ENCODE data around the gene TTC32. TPM values are rescaled to one million over a fixed set of nuclear protein-coding genes. Genes with fewer than 3 reads are reported as not detected.

Gene TTC32
- total RNA-seq, 1 donor from 2014 or later: 16.1 TPM

GRCh38 chr2:19848029-19848750, 53.6 kb downstream of the TTC32 start:
- no peak overlapping the region for H3K4me3 Mint-ChIP-seq (ENCODE audit: unreplicated experiment)
- no peaks in the 10 kb centered on the region for H3K4me1 Mint-ChIP-seq (ENCODE audit: unreplicated experiment)
- H3K27ac Mint-ChIP-seq (ENCODE audit: unreplicated experiment): no peak overlapping the region
- peaks cover 4% of the 10 kb centered on the region for H3K27me3 Mint-ChIP-seq (ENCODE audit: unreplicated experiment)
- no peaks in the 10 kb centered on the region for H3K36me3 Mint-ChIP-seq (ENCODE audit: unreplicated experiment)
- no peaks in the 10 kb centered on the region for H3K9me3 Mint-ChIP-seq (ENCODE audit: unreplicated experiment)
- TF ChIP-seq, protein P1, sequence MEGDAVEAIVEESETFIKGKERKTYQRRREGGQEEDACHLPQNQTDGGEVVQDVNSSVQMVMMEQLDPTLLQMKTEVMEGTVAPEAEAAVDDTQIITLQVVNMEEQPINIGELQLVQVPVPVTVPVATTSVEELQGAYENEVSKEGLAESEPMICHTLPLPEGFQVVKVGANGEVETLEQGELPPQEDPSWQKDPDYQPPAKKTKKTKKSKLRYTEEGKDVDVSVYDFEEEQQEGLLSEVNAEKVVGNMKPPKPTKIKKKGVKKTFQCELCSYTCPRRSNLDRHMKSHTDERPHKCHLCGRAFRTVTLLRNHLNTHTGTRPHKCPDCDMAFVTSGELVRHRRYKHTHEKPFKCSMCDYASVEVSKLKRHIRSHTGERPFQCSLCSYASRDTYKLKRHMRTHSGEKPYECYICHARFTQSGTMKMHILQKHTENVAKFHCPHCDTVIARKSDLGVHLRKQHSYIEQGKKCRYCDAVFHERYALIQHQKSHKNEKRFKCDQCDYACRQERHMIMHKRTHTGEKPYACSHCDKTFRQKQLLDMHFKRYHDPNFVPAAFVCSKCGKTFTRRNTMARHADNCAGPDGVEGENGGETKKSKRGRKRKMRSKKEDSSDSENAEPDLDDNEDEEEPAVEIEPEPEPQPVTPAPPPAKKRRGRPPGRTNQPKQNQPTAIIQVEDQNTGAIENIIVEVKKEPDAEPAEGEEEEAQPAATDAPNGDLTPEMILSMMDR (IDR thresholded peaks at IDR 0.05): no peak
- peak; percentile 73 for DNase-seq (ENCODE audit: extremely low spot score, unreplicated experiment)

- Mint-ChIP-seq H3K36me3 (ENCODE audit: unreplicated experiment) (no peaks in the 10 kb centered on the region), H3K27me3 (ENCODE audit: unreplicated experiment) (peaks cover 4% of the 10 kb centered on the region), H3K9me3 (ENCODE audit: unreplicated experiment) (no peaks in the 10 kb centered on the region), H3K4me1 (ENCODE audit: unreplicated experiment) (no peaks in the 10 kb centered on the region), H3K4me3 (ENCODE audit: unreplicated experiment) (no peak overlapping the region), H3K27ac (ENCODE audit: unreplicated experiment) (no peak overlapping the region)
- peak; percentile 60 for DNase-seq (ENCODE audit: extremely low spot score, unreplicated experiment)
- TF ChIP-seq, protein P1 (IDR thresholded peaks at IDR 0.05): no peak
Observed at GRCh38 chr2:19847486-19847885, 54.3 kb downstream of the TTC32 start.

Other genes with a start within 250 kb of the TTC32 start
- 11.0 and 11.4 TPM in 2 replicates for gene WDR35, start 88.1 kb upstream of the TTC32 start, total RNA-seq
- gene MATN3, start 110.7 kb upstream of the TTC32 start, total RNA-seq: 12.2 and 12.8 TPM in 2 replicates
- gene LAPTM4A, start 149.6 kb upstream of the TTC32 start, total RNA-seq: 560 and 578 TPM in 2 replicates

Data from osteocyte (in vitro differentiated cells).